HG03342 (cell line): Measurements from ENCODE around the gene IQCB1.
A peak's percentile ranks its signal among the peaks of the same experiment; 100 is the strongest.
"Not testable (repeated sequence)": the region's sequence is repeated elsewhere in the genome, so short reads cannot be mapped to it uniquely, and the experiment has no call there.

ENCODE experiments used
- ATAC-seq: cut with Tn5 transposase; IDR thresholded peaks from one replicate; pipeline ENCODE4 v1.9.1; 2021; ENCODE audit warnings: mild to moderate bottlenecking, moderate library complexity; ENCODE audit not compliant: unreplicated experiment

IQCB1 gene

GRCh38 chr3:121834671-121835464 lies at the start of gene IQCB1, which contains the start of gene EAF2:
Gene IQCB1 (minus strand): TSS chr3:121835060. CDS start chr3:121828960, 6,100 bp downstream.
Gene EAF2 (plus strand): TSS chr3:121835209. CDS start chr3:121835286, 77 bp downstream.
- ATAC-seq: peak; percentile 97

- ATAC-seq: no peak
Observed at GRCh38 chr3:121883507-121883906, 48.6 kb upstream of the IQCB1 start.

GRCh38 chr3:121878411-121878810 lies 43.6 kb upstream of the IQCB1 start:
- ATAC-seq: no peak

GRCh38 chr3:121871430-121871829 lies 36.6 kb upstream of the IQCB1 start:
- ATAC-seq: no peak

- no peak for ATAC-seq
Observed at GRCh38 chr3:121870717-121871116, 35.9 kb upstream of the IQCB1 start.

GRCh38 chr3:121869736-121870135 lies 34.9 kb upstream of the IQCB1 start:
- no peak for ATAC-seq

GRCh38 chr3:121863801-121864200 lies 28.9 kb upstream of the IQCB1 start:
- no peak for ATAC-seq

GRCh38 chr3:121863247-121863646 lies 28.4 kb upstream of the IQCB1 start:
- ATAC-seq: not testable (repeated sequence)

GRCh38 chr3:121857778-121858177 lies 22.9 kb upstream of the IQCB1 start:
- ATAC-seq: not testable (repeated sequence)

GRCh38 chr3:121855555-121855954 lies 20.7 kb upstream of the IQCB1 start:
- no peak for ATAC-seq

- ATAC-seq: no peak
Observed at GRCh38 chr3:121852256-121852655, 17.4 kb upstream of the IQCB1 start.

GRCh38 chr3:121844892-121845291 lies 10.0 kb upstream of the IQCB1 start:
- ATAC-seq: no peak

GRCh38 chr3:121839962-121840361 lies 5.1 kb upstream of the IQCB1 start:
- no peak for ATAC-seq

GRCh38 chr3:121836481-121836880 lies 1.6 kb upstream of the IQCB1 start:
- ATAC-seq: no peak

- no peak for ATAC-seq
Observed at GRCh38 chr3:121836064-121836463, 1.2 kb upstream of the IQCB1 start.

- ATAC-seq: peak; percentile 11
Observed at GRCh38 chr3:121835465-121835801, 573 bp upstream of the IQCB1 start.

- no peak for ATAC-seq
Observed at GRCh38 chr3:121834157-121834670, 646 bp downstream of the IQCB1 start.

- ATAC-seq: no peak
Observed at GRCh38 chr3:121822973-121823372, 11.9 kb downstream of the IQCB1 start.

- no peak for ATAC-seq
Observed at GRCh38 chr3:121821421-121822199, 13.2 kb downstream of the IQCB1 start.

GRCh38 chr3:121819236-121819635 lies 15.6 kb downstream of the IQCB1 start:
- ATAC-seq: no peak

GRCh38 chr3:121818578-121818977 lies 16.3 kb downstream of the IQCB1 start:
- ATAC-seq: no peak

- no peak for ATAC-seq
Observed at GRCh38 chr3:121817753-121818152, 17.1 kb downstream of the IQCB1 start.
